ENCODE data around the gene ERBB4. TPM values are rescaled to one million over a fixed set of nuclear protein-coding genes. Genes with fewer than 3 reads are reported as not detected.

Gene ERBB4
- total RNA-seq, 1 donor from 2014 or later, result 9.2 TPM

GRCh38 chr2:211364911-211365310, 1173.7 kb downstream of the ERBB4 start:
- Mint-ChIP-seq H3K36me3 (no peaks in the 10 kb centered on the region), H3K27me3 (ENCODE audit: low read depth) (no peaks in the 10 kb centered on the region), H3K4me1 (peaks cover 10% of the 10 kb centered on the region), H3K4me3 (no peak overlapping the region), H3K27ac (no peak overlapping the region), H3K9me3 (peaks cover 23% of the 10 kb centered on the region)
- DNase-seq (ENCODE audit: low spot score in 2 of 2, unreplicated experiment in 2 of 2), result no peak
- TF ChIP-seq, protein P1, sequence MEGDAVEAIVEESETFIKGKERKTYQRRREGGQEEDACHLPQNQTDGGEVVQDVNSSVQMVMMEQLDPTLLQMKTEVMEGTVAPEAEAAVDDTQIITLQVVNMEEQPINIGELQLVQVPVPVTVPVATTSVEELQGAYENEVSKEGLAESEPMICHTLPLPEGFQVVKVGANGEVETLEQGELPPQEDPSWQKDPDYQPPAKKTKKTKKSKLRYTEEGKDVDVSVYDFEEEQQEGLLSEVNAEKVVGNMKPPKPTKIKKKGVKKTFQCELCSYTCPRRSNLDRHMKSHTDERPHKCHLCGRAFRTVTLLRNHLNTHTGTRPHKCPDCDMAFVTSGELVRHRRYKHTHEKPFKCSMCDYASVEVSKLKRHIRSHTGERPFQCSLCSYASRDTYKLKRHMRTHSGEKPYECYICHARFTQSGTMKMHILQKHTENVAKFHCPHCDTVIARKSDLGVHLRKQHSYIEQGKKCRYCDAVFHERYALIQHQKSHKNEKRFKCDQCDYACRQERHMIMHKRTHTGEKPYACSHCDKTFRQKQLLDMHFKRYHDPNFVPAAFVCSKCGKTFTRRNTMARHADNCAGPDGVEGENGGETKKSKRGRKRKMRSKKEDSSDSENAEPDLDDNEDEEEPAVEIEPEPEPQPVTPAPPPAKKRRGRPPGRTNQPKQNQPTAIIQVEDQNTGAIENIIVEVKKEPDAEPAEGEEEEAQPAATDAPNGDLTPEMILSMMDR (IDR thresholded peaks at IDR 0.05; ENCODE audit: unreplicated experiment), result no peak

DNA sequence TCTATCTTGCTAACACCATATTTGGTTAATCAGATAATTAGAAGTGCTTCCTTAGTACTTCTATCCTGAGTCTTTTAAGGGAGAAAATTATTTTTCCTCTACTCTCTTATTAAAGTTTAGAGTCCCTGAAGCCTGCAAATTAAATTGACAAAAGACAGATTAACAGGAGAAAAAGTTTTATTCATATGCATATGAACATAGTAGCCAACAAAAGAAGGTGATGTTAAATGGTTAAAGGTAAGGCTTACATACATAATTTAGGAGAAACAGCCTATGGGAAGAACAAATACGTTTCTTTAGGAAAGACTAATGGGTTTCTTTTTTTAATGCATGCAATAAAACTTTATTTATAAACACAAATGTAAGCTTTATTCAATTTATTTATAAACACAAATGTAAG, 1177.2 kb downstream of the ERBB4 start:
- Mint-ChIP-seq H3K27me3 (ENCODE audit: low read depth) (no peaks in the 10 kb centered on the region), H3K36me3 (no peaks in the 10 kb centered on the region), H3K4me3 (no peak overlapping the region), H3K27ac (no peak overlapping the region), H3K4me1 (no peaks in the 10 kb centered on the region), H3K9me3 (peaks cover 23% of the 10 kb centered on the region)
- DNase-seq (ENCODE audit: low spot score in 2 of 2, unreplicated experiment in 2 of 2), result no peak
- TF ChIP-seq, protein P1 (IDR thresholded peaks at IDR 0.05; ENCODE audit: unreplicated experiment), result no peak

DNA sequence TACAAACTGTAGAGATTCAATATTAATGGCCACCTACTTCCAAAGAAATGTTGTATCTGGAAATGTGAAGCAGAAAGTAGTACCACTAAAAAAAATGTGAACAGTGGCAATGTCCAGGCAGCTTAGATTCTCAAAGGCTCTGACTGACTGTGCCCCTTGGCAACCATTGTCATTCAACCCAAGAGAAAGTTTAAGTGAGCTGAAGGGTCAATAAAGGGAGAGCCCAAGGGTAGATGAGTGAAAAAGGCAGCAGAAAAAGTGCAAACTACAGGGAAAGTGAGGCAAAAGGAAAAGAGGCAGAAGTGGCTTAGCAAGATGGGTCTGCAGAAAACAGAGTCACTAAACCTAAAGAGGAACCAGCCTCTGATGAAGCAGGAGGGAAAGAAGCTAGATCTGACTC, 1179.3 kb downstream of the ERBB4 start:
- H3K27ac Mint-ChIP-seq, result no peak overlapping the region
- no peak overlapping the region for H3K4me3 Mint-ChIP-seq
- no peaks in the 10 kb centered on the region for H3K4me1 Mint-ChIP-seq
- DNase-seq (ENCODE audit: low spot score in 2 of 2, unreplicated experiment in 2 of 2), result no peak
- peaks cover 21% of the 10 kb centered on the region for H3K9me3 Mint-ChIP-seq
- no peaks in the 10 kb centered on the region for H3K36me3 Mint-ChIP-seq
- TF ChIP-seq, protein P1 (IDR thresholded peaks at IDR 0.05; ENCODE audit: unreplicated experiment), result no peak
- no peaks in the 10 kb centered on the region for H3K27me3 Mint-ChIP-seq (ENCODE audit: low read depth)

DNA sequence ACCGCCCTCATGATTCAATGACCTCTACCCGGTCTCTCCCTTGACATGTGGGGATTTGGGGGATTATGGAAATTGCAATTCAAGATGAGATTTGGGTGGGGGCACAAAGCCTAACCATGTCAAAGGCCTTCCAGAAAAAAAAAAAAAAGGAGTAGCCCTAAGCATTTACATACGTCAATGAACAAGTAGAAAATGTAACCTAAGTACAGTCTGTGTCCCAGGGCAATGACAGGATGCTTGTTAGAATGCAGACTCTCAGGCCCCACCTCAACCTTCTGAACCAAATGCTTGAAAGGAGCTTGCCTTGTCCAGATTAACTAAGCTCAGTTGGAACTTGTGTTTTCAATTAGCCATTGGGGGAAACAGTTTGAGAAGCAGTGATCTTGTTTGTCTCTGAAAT, 1180.1 kb downstream of the ERBB4 start:
- TF ChIP-seq, protein P1 (IDR thresholded peaks at IDR 0.05; ENCODE audit: unreplicated experiment), result no peak
- H3K4me1 Mint-ChIP-seq, result no peaks in the 10 kb centered on the region
- peaks cover 13% of the 10 kb centered on the region for H3K9me3 Mint-ChIP-seq
- DNase-seq (ENCODE audit: low spot score in 2 of 2, unreplicated experiment in 2 of 2), result no peak
- no peak overlapping the region for H3K4me3 Mint-ChIP-seq
- H3K27ac Mint-ChIP-seq, result no peak overlapping the region
- H3K36me3 Mint-ChIP-seq, result no peaks in the 10 kb centered on the region
- H3K27me3 Mint-ChIP-seq (ENCODE audit: low read depth), result no peaks in the 10 kb centered on the region

DNA sequence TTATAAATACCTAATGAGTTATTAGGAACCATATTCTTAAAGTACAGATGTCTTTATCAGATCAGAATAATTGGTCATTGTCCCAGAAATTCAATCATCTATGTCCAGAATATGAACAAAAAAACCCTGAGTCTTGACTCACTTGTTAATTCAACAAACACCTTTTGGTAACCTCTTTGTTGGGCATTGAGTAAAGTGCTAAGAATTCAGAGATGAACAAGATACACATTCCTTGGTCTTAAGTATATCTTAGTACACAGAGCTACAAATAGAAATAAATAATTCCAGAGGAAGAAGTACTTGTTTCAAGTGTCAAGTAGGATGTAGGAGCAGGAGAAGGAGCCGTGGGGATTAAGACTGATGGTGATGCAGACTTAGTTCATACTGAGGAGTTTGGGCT, 1184.1 kb downstream of the ERBB4 start:
- DNase-seq (ENCODE audit: low spot score in 2 of 2, unreplicated experiment in 2 of 2), result no peak
- H3K4me1 Mint-ChIP-seq, result peaks cover 3% of the 10 kb centered on the region
- peaks cover 4% of the 10 kb centered on the region for H3K9me3 Mint-ChIP-seq
- TF ChIP-seq, protein P1 (IDR thresholded peaks at IDR 0.05; ENCODE audit: unreplicated experiment), result no peak
- H3K36me3 Mint-ChIP-seq, result no peaks in the 10 kb centered on the region
- H3K4me3 Mint-ChIP-seq, result no peak overlapping the region
- no peaks in the 10 kb centered on the region for H3K27me3 Mint-ChIP-seq (ENCODE audit: low read depth)
- no peak overlapping the region for H3K27ac Mint-ChIP-seq

DNA sequence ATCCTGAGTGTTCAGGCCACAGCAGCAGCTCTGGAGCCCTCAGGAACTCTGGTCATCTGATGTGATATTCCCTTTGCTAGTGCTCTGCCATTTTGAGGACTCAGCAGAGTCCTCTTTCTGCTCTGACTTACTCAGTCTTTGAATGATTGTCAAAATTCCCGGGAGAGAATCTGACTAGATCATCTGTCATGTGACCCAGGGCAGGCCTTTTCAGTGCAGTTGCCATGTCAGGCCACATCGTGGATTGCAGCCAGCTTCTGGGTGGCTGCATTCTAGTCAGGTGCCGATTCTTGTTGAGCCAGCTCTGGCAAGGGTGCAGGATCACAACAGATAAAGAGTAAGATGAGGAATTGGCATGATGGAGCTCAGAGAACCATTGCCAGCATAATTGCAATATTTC, 1186.6 kb downstream of the ERBB4 start:
- TF ChIP-seq, protein P1 (IDR thresholded peaks at IDR 0.05; ENCODE audit: unreplicated experiment), result no peak
- H3K27me3 Mint-ChIP-seq (ENCODE audit: low read depth), result no peaks in the 10 kb centered on the region
- no peak overlapping the region for H3K27ac Mint-ChIP-seq
- H3K36me3 Mint-ChIP-seq, result no peaks in the 10 kb centered on the region
- H3K4me3 Mint-ChIP-seq, result no peak overlapping the region
- no peak for DNase-seq (ENCODE audit: low spot score in 2 of 2, unreplicated experiment in 2 of 2)
- peaks cover 3% of the 10 kb centered on the region for H3K4me1 Mint-ChIP-seq
- peaks cover 4% of the 10 kb centered on the region for H3K9me3 Mint-ChIP-seq
